NCI-H2196 (cell line): ENCODE data around the gene PDE6C.

Source experiments
- DNase-seq: peaks from one replicate; lab custom pipeline; 2025; ENCODE audit not compliant: unreplicated experiment; lab: John Stamatoyannopoulos, UW

The PDE6C gene

GRCh38 chr10:93697207-93697606 lies 84.9 kb downstream of the PDE6C start:
- no peak for DNase-seq

GRCh38 chr10:93701866-93702209 lies 89.5 kb downstream of the PDE6C start:
- peak; percentile 6 for DNase-seq

- DNase-seq = peak; percentile 63
These were observed 90.1 kb downstream of the PDE6C start, which contains the start of gene FRA10AC1 for GRCh38 chr10:93702210-93703001. FRA10AC1 (minus strand) TSS chr10:93702592; CDS start chr10:93700106, 2,486 bp downstream.

- DNase-seq = no peak
These were observed 90.7 kb downstream of the PDE6C start for GRCh38 chr10:93703066-93703465.

GRCh38 chr10:93703841-93704240 lies 91.5 kb downstream of the PDE6C start:
- no peak for DNase-seq

- no peak for DNase-seq
These were observed 92.1 kb downstream of the PDE6C start for GRCh38 chr10:93704451-93704850.

- DNase-seq = no peak
These were observed 95.3 kb downstream of the PDE6C start for GRCh38 chr10:93707623-93708022.

GRCh38 chr10:93710333-93710909 lies 98.1 kb downstream of the PDE6C start:
- DNase-seq = no peak

- DNase-seq = no peak
These were observed 99.6 kb downstream of the PDE6C start for GRCh38 chr10:93711891-93712290.

- no peak for DNase-seq
These were observed 100.3 kb downstream of the PDE6C start for GRCh38 chr10:93712593-93712992.

- no peak for DNase-seq
These were observed 103.0 kb downstream of the PDE6C start for GRCh38 chr10:93715345-93715744.
